ES-I3 (cell line): ENCODE data around the gene PLXNB1.

Experiments
- H3K36me3 ChIP-seq: 2 replicates; pipeline ENCODE4 v1.6.1; 2013; ENCODE audit warnings: mild to moderate bottlenecking, low read length, control low read depth, moderate library complexity; ENCODE audit not compliant: insufficient read depth
- H3K4me1 ChIP-seq: 2 replicates; pipeline ENCODE4 v1.6.1; 2013; ENCODE audit warnings: mild to moderate bottlenecking, control low read depth, low read length; ENCODE audit not compliant: insufficient read depth
- H3K9ac ChIP-seq: 2 replicates; pipeline ENCODE4 v1.6.1; 2013; ENCODE audit warnings: low read depth, mild to moderate bottlenecking, low read length, moderate library complexity
- H3K9me3 ChIP-seq: 2 replicates; pipeline ENCODE4 v1.6.1; 2013; ENCODE audit warnings: mild to moderate bottlenecking, low read length, moderate library complexity; ENCODE audit not compliant: control insufficient read depth, insufficient read depth

PLXNB1 gene

GRCh38 chr3:48388966-48389365, 40.9 kb downstream of the PLXNB1 start:
- H3K9me3 ChIP-seq: no peaks in the 10 kb centered on the region
- H3K36me3 ChIP-seq: no peaks in the 10 kb centered on the region
- no peaks in the 10 kb centered on the region for H3K4me1 ChIP-seq
- no peak overlapping the region for H3K9ac ChIP-seq

DNA sequence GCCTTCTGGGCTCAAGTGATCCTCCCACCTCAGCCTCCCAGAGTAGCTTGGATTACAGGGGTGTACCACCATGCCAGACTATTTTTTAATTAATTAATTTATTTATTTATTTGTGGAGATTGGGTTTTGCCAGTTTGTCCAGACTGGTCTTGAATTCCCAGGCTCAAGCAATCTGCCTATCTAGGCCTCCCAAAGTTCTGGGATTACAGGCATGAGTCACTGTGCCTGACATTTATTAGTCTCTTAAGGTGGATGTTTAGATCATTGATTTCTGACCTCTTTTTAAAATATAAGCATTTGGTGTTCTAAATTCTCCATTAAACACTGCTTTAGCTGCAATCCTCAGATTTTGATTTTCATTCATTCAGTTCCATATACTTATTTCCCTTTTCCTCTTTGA, 42.3 kb downstream of the PLXNB1 start:
- Histone ChIP-seq H3K9ac (no peak overlapping the region), H3K4me1 (no peaks in the 10 kb centered on the region), H3K36me3 (no peaks in the 10 kb centered on the region), H3K9me3 (no peaks in the 10 kb centered on the region)

DNA sequence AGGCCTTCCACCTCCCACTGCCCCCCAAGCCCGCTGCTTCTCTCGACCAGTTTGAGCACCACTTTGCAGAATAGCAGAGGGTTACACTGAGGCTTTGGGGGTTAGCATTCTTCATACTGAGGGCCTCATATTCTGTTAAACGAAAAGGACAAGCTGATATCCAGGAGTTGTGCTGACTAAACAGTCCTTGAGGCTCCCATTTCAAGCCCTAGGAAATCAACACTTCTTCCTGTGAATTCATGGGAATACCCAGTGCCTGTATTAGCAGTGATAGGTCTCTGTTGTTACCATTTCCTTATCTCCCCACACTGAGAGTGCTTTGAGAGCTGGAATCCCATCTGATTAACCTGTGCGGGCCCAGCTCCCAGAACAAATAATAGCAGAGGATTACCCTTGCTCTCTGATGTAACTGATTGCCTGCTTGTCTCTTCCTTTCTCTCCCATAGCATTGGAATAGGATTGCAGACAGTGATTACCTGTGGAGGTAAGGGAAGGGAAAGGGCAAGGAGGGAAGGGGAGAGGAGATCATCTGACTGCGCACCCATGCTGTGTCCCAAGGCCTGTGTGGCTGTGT, 56.9 kb downstream of the PLXNB1 start:
- Histone ChIP-seq H3K36me3 (no peaks in the 10 kb centered on the region), H3K4me1 (peaks cover 7% of the 10 kb centered on the region), H3K9ac (no peak overlapping the region), H3K9me3 (no peaks in the 10 kb centered on the region)

GRCh38 chr3:48372377-48372770, 57.5 kb downstream of the PLXNB1 start:
- Histone ChIP-seq H3K9ac (no peak overlapping the region), H3K4me1 (peaks cover 11% of the 10 kb centered on the region), H3K9me3 (no peaks in the 10 kb centered on the region), H3K36me3 (no peaks in the 10 kb centered on the region)

- Histone ChIP-seq H3K36me3 (no peaks in the 10 kb centered on the region), H3K4me1 (peaks cover 11% of the 10 kb centered on the region), H3K9me3 (no peaks in the 10 kb centered on the region), H3K9ac (no peak within 1 kb of the TSS)
These were observed 58.1 kb downstream of the PLXNB1 start, which contains the start of gene FBXW12 for GRCh38 chr3:48371651-48372376. FBXW12 (plus strand) TSS chr3:48372219; CDS start chr3:48372768, 549 bp downstream.

DNA sequence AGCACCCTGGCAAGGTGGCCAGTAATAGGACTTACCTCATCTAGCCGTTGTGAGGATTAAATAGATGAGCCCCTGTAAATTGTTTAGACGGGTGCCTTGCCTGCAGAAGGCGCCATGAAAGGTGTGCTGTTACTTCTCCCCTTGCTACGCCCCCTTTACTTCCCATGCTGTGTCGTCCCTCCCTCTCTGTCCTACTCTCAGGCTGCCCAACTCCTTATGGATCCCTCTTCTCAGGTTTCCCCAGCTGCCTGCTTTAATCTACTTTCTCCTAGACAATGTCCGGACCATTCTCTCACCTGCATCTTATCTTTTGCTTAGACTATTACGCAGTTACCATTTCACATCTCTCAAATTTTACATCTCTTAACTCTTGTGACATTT, 59.6 kb downstream of the PLXNB1 start:
- Histone ChIP-seq H3K4me1 (peaks cover 11% of the 10 kb centered on the region), H3K9me3 (no peaks in the 10 kb centered on the region), H3K36me3 (no peaks in the 10 kb centered on the region), H3K9ac (no peak overlapping the region)

DNA sequence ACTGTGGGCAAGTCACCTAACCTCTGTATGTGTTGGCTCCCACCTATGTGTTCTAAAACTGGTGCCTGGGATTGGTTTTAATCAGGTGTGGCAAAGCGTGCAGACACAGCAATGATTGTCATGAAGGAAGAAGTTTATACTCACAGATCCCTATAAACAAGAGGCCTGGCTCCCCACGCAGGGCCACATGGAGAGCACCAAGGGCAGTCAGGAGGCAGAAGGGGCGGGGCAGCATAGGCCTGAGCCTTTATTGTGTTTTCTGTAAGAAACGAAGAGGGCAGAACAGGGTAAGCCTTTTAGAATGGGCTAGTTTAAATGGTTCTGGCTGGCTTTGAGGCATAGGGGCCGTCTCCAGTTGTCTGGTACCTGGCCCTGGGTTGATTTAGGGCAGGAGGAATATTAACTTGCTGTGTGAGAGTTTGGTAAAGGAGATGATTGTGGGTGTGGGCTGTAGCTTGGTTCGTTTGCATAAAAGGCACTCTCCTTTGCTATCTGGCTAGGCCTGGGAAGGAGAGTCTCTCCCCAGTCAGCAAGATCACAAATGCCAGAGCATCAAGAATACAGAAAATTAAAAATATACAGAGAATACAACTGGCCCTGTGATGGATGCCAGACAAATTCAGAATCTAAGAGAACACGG, 60.1 kb downstream of the PLXNB1 start:
- no peaks in the 10 kb centered on the region for H3K36me3 ChIP-seq
- no peak overlapping the region for H3K9ac ChIP-seq
- H3K4me1 ChIP-seq: peaks cover 11% of the 10 kb centered on the region
- no peaks in the 10 kb centered on the region for H3K9me3 ChIP-seq

DNA sequence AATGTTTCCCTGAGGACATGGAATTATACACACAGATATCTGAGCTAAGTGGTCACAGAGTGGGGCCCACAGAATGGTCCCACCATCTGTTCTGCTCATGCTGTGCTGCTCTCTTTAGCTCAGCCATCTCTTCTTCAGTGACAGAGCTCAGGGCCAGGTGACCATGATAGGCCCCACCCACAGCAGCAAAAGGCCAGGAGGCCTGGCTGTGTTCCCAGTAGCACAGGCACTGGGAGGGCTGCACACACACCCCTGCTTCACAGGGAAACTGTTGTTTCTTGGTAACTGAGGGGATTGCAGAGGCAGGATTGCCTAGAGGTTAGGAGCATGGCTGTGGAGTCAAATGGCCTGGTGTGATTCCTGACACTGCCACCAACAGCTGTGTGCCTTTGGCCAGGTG, 62.7 kb downstream of the PLXNB1 start:
- Histone ChIP-seq H3K36me3 (no peaks in the 10 kb centered on the region), H3K9me3 (0 out of 2 replicates have a peak, but pooled peaks cover 2% of the 10 kb centered on the region), H3K9ac (no peak overlapping the region), H3K4me1 (peaks cover 11% of the 10 kb centered on the region)

DNA sequence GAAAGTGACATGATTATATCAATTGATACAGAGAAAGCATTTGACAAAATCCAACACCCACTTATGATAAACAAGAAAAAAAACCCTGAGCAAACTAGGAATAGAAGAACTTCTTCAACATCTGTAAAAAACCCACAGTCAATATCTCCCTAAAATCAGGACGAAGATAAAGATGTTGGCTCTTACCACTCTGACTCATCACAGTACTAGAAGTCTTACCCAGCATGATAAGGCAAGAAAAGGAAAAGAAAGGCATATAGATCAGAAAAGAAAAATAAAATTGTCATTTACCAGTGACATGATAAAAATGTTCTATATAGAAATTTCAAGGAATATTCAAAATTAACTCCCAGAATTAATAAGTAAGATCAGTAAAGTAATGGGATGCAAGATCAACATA, 65.0 kb downstream of the PLXNB1 start:
- peaks cover 5% of the 10 kb centered on the region for H3K4me1 ChIP-seq
- 0 out of 2 replicates have a peak, but pooled peaks cover 2% of the 10 kb centered on the region for H3K9me3 ChIP-seq
- no peak overlapping the region for H3K9ac ChIP-seq
- H3K36me3 ChIP-seq: no peaks in the 10 kb centered on the region

DNA sequence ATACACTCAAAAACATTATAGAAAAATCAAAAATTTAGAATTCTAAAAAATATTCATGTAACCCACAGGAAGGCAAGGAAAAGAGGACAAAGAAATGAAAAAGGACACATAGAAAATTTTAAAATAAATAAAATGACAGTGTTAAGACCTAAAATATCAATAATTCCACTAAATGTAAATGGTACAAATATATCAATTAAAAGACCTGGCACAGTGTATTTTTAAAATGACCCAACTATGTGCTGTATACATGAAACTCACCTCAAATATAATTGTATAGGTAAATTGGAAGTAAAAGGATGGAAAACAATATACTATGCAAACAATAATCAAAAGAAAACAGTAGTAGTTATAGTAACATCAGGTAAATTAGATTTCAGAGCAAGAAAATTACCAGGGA, 68.0 kb downstream of the PLXNB1 start:
- no peak overlapping the region for H3K9ac ChIP-seq
- 0 out of 2 replicates have a peak, but pooled peaks cover 2% of the 10 kb centered on the region for H3K9me3 ChIP-seq
- no peaks in the 10 kb centered on the region for H3K4me1 ChIP-seq
- H3K36me3 ChIP-seq: no peaks in the 10 kb centered on the region

DNA sequence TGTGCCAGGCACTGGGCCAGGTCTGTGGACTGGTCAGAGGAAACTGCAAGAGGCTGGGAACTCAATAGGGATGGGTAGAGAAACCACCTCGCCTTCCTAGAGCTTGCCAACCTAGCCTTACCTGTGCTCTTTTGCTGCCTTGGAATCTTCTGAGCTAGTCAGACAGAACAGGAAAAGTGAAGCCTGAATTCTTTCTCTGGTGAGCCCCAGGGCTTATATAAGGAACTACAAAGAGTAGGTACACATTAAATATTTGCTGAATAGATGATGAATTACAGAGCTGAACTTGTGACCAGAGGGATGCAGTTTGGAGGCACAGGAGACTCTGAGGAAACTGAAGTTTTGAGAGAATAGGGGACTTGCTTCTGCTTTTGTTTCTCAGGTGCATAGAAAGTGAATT, 73.5 kb downstream of the PLXNB1 start:
- Histone ChIP-seq H3K9me3 (no peaks in the 10 kb centered on the region; the same call in 1 of the 2 replicates), H3K9ac (no peak overlapping the region), H3K4me1 (no peaks in the 10 kb centered on the region), H3K36me3 (no peaks in the 10 kb centered on the region)

DNA sequence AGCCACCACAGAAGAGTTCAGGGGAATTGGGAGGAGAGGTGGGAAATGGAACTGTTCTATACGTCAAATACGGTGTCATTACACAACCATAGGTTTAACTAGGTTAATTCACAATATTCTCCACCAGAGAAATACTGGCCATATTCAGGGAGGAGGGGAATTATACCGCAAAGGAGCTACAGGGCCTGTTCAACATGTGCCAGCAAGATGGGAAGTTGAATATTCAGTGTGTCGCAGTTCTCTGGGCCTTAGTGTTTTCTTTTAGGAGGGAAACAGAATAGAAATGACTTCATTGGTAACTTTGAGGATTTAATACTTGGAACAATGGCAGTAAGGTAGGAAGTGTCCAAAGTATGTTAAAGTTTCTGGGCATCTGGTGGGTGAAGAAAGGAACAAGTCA, 75.9 kb downstream of the PLXNB1 start:
- H3K4me1 ChIP-seq: no peaks in the 10 kb centered on the region
- H3K36me3 ChIP-seq: no peaks in the 10 kb centered on the region
- no peak overlapping the region for H3K9ac ChIP-seq
- H3K9me3 ChIP-seq: no peaks in the 10 kb centered on the region; the same call in 1 of the 2 replicates
